Vagina (tissue), 2 donors: ENCODE measurements around the gene ABCG4.

Experiments used
- CTCF ChIP-seq, 3 experiments: fragments of 450-650 bp in 2 of 3; fragments of 200-600 bp in 1 of 3; sonication (generic) in 1 of 3; IDR thresholded peaks; one replicate each; pipeline ENCODE4 v1.5.1; 2017 to 2019; ENCODE audit warnings: antibody characterized with exemption in 3 of 3, mild to moderate bottlenecking in 2 of 3, moderate library complexity in 2 of 3
- POLR2A ChIP-seq, 2 donors: fragments of 450-650 bp; IDR thresholded peaks; one replicate each; pipeline ENCODE4 v1.6.1; 2017; ENCODE audit warnings: antibody characterized with exemption in 2 of 2, mild to moderate bottlenecking in 2 of 2, moderate library complexity in 2 of 2
- POLR2AphosphoS5 ChIP-seq, 2 donors: sonication (generic); formaldehyde crosslinking; IDR thresholded peaks; one replicate each; pipeline ENCODE4 v1.9.0; 2017; ENCODE audit warnings: antibody characterized with exemption in 2 of 2, mild to moderate bottlenecking in 2 of 2, low read depth in 1 of 2; ENCODE audit not compliant: insufficient read depth in 1 of 2

GRCh38 chr11:119192111-119192510, 43.3 kb downstream of the ABCG4 start:
- TF ChIP-seq CTCF (IDR thresholded peaks at IDR 0.05) (no peak), POLR2A (IDR thresholded peaks at IDR 0.05) (no peak), POLR2AphosphoS5 (IDR thresholded peaks at IDR 0.05; ENCODE audit: insufficient read depth in 1 of 2, low read depth in 1 of 2) (no peak)
